ENCODE results near the gene KCNMB1.

DNA sequence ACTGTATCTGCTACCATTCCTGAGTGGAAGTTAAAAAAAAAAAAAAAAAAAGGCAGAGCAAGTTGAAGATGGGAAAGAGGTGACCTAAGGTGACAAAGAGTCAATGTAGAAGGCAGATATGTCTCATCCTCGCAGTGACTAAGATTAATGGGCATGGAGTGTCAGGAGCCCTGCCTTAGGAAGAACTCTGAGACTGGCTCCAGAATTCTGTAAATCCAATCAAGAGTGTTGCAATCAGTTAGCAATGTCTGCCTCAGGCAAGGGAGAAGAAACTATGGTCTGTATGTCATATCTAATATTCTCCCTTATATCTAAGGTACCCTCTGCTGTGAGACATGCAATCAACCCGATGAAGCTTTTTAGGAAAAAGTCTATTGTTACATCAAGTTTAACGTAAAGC, 24.7 kb upstream of the KCNMB1 start:
- TF ChIP-seq CTCF (IDR thresholded peaks at IDR 0.05) (no peak), POLR2A (IDR thresholded peaks at IDR 0.05) (no peak)
